Upper lobe of left lung (tissue), 4 donors: ENCODE measurements around the gene RS1.

Source experiments
- POLR2A ChIP-seq, 4 donors: fragments of 450-650 bp; IDR thresholded peaks; one replicate each; pipeline ENCODE4 v1.5.1; 2016 to 2017; ENCODE audit warnings: antibody characterized with exemption in 4 of 4, mild to moderate bottlenecking in 2 of 4
- POLR2AphosphoS5 ChIP-seq, 2 donors: sonication (generic); formaldehyde crosslinking; IDR thresholded peaks; one replicate each; pipeline ENCODE4 v1.5.1; 2017; ENCODE audit warnings: antibody characterized with exemption in 2 of 2
- TF ChIP-seq, protein P1 (sequence below), 6 experiments: fragments of 450-650 bp in 4 of 6; fragments of 200-600 bp in 2 of 6; sonication (generic) in 2 of 6; IDR thresholded peaks; one replicate each; pipeline ENCODE4 v1.5.1; 2016 to 2019; ENCODE audit warnings: antibody characterized with exemption in 6 of 6

DNA sequence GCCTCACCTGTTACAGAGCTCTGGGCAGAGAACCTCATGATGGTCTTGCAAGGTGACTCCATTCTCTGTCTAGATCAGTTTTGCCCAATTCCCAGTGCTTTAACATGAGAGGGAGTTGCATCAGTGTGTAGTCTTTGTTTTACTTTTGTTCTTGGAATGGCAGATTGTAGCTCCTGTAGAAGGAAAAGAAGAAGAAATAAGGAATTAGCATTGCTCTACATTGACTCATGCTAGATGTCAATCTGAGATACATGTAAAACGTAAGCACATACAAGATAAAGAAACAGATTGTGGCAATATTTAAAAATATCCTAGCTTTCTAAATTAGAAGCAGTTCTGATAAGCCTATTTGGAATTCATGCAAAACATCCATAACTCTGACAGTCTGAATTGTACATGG lies 19.5 kb upstream of the RS1 start:
- TF ChIP-seq POLR2AphosphoS5 (IDR thresholded peaks at IDR 0.05) (no peak), POLR2A (IDR thresholded peaks at IDR 0.05) (no peak)
- TF ChIP-seq, protein P1, sequence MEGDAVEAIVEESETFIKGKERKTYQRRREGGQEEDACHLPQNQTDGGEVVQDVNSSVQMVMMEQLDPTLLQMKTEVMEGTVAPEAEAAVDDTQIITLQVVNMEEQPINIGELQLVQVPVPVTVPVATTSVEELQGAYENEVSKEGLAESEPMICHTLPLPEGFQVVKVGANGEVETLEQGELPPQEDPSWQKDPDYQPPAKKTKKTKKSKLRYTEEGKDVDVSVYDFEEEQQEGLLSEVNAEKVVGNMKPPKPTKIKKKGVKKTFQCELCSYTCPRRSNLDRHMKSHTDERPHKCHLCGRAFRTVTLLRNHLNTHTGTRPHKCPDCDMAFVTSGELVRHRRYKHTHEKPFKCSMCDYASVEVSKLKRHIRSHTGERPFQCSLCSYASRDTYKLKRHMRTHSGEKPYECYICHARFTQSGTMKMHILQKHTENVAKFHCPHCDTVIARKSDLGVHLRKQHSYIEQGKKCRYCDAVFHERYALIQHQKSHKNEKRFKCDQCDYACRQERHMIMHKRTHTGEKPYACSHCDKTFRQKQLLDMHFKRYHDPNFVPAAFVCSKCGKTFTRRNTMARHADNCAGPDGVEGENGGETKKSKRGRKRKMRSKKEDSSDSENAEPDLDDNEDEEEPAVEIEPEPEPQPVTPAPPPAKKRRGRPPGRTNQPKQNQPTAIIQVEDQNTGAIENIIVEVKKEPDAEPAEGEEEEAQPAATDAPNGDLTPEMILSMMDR (IDR thresholded peaks at IDR 0.05), result no peak
